Neural cell (in vitro differentiated cells): Measurements from ENCODE around the gene ITGA1.

Experiments
- RAD21 ChIP-seq: fragments of 450-650 bp; conservative IDR thresholded peaks from 2 replicates; pipeline ENCODE4 v1.6.1; 2014; ENCODE audit warnings: antibody characterized with exemption, mild to moderate bottlenecking, moderate library complexity
- REST ChIP-seq: IDR thresholded peaks from 2 replicates; pipeline ENCODE4 v1.6.1; 2012; ENCODE audit warnings: borderline replicate concordance

GRCh38 chr5:52893105-52893504, 105.4 kb downstream of the ITGA1 start:
- no peak for TF ChIP-seq RAD21
- no peak for TF ChIP-seq REST
